EL (cell line): ENCODE data around the gene BCL10.

ENCODE experiments used
- DNase-seq: peaks from one replicate; pipeline ENCODE4 v3.0.0-alpha.2; 2016

BCL10 gene

DNA sequence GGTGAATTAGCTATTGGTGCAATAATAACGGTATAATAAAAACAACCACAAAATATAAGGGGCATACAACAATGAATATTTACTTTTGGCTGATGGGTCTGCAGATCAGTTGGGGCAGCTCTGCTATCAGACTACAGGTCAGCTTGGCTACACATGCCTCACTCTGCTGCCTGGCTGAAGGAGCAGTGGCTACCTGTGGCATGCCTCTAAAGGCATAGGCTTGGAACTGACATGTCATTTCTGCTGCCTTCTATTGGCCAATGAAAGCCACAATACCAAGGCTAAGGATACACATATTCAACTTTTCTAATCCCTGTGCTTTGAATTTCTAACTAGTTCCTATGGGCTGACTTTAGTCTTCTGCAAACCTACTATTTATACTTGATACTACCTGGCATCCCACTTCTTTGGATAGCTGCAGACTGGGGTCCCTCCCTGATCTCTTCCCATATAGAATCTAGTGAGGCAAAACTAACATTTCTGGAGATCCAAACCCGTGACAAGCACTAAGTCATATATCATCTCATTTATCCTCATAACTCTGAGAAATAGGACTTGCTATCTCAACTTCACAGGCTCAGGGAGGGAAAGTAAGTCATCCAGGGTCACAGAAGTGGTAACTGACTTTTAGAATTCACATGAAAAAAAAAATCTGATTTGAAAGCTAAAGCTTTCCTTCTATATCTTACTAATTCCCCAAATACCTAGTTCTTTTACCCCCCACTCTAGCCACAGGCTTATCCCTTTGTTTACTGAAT is 56.4 kb downstream of the BCL10 start:
- DNase-seq, result no peak

DNA sequence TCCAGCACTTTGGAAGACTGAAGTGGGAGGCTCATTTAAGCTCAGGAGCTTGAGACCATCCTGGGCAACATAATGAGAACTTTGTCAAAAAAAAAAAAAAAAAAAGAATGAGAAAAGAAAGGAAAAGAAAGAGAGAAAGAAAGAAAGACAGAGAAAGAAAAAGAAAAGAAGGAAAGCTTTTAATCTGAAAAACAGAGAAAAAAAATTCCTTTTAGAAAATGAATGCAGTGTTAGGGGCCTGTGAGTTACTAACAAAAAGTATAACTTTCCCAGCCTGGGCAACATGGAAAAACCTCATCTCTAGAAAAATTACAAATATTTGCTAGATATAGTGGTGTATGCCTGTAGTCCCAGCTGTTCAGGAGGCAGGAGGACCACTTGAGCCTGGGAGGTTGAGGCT is 59.7 kb downstream of the BCL10 start:
- DNase-seq, result no peak
